NT2/D1 (cell line): ENCODE results near the gene BIN1.

Experiments
- SUZ12 ChIP-seq: IDR thresholded peaks from 2 replicates; pipeline ENCODE4 v1.6.1; 2011; ENCODE audit not compliant: insufficient read length, insufficient read depth; ENCODE audit errors: extremely low read depth
- ZNF274 ChIP-seq: IDR thresholded peaks from 2 replicates; pipeline ENCODE4 v1.6.1; 2011; ENCODE audit warnings: mild to moderate bottlenecking, low read depth, low read length

- TF ChIP-seq ZNF274 (no peak), SUZ12 (no peak)
Observed at GRCh38 chr2:127059559-127059958, 47.4 kb downstream of the BIN1 start.
